ENCODE data around the gene MRPL43.

GRCh38 chr10:101030496-101031127, 43.3 kb upstream of the MRPL43 start:
- TF ChIP-seq, protein P1, sequence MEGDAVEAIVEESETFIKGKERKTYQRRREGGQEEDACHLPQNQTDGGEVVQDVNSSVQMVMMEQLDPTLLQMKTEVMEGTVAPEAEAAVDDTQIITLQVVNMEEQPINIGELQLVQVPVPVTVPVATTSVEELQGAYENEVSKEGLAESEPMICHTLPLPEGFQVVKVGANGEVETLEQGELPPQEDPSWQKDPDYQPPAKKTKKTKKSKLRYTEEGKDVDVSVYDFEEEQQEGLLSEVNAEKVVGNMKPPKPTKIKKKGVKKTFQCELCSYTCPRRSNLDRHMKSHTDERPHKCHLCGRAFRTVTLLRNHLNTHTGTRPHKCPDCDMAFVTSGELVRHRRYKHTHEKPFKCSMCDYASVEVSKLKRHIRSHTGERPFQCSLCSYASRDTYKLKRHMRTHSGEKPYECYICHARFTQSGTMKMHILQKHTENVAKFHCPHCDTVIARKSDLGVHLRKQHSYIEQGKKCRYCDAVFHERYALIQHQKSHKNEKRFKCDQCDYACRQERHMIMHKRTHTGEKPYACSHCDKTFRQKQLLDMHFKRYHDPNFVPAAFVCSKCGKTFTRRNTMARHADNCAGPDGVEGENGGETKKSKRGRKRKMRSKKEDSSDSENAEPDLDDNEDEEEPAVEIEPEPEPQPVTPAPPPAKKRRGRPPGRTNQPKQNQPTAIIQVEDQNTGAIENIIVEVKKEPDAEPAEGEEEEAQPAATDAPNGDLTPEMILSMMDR (IDR thresholded peaks at IDR 0.05; ENCODE audit: low read depth, low read length, missing input control), result no peak
- TF ChIP-seq MAX (IDR thresholded peaks at IDR 0.05) (no peak), JUND (IDR thresholded peaks at IDR 0.05) (no peak), GABPA (IDR thresholded peaks at IDR 0.05 in 1 of 2, conservative IDR thresholded peaks at IDR 0.05 in 1 of 2) (no peak), HNF4A (conservative IDR thresholded peaks at IDR 0.05) (no peak), YY1 (IDR thresholded peaks at IDR 0.05) (no peak), REST (IDR thresholded peaks at IDR 0.05) (no peak), RAD21 (IDR thresholded peaks at IDR 0.05) (no peak), EGR1 (IDR thresholded peaks at IDR 0.05; ENCODE audit: low read depth in 2 of 2) (no peak)
- TF ChIP-seq, protein P2, sequence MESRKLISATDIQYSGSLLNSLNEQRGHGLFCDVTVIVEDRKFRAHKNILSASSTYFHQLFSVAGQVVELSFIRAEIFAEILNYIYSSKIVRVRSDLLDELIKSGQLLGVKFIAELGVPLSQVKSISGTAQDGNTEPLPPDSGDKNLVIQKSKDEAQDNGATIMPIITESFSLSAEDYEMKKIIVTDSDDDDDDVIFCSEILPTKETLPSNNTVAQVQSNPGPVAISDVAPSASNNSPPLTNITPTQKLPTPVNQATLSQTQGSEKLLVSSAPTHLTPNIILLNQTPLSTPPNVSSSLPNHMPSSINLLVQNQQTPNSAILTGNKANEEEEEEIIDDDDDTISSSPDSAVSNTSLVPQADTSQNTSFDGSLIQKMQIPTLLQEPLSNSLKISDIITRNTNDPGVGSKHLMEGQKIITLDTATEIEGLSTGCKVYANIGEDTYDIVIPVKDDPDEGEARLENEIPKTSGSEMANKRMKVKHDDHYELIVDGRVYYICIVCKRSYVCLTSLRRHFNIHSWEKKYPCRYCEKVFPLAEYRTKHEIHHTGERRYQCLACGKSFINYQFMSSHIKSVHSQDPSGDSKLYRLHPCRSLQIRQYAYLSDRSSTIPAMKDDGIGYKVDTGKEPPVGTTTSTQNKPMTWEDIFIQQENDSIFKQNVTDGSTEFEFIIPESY (IDR thresholded peaks at IDR 0.05), result no peak
